Activated naive CD8-positive, alpha-beta T cell treated with anti-CD3 and anti-CD28 coated beads for 36 hours (primary cell): ENCODE results near the gene NRIP3. TPM values are rescaled to one million over a fixed set of nuclear protein-coding genes. Genes with fewer than 3 reads are reported as not detected.

Experiments used
- DNase-seq: peaks from one replicate; pipeline ENCODE4 v3.0.0; 2021
- H3K27ac Mint-ChIP-seq: one replicate; pipeline ENCODE4 v1.8.0; 2022; ENCODE audit warnings: mild to moderate bottlenecking, moderate library complexity, mixed read lengths
- H3K27me3 Mint-ChIP-seq: one replicate; pipeline ENCODE4 v1.8.0; 2022; ENCODE audit warnings: mild to moderate bottlenecking, mixed read lengths
- H3K36me3 Mint-ChIP-seq: one replicate; pipeline ENCODE4 v1.8.0; 2021; ENCODE audit warnings: mild to moderate bottlenecking, mixed read lengths
- H3K4me1 Mint-ChIP-seq: one replicate; pipeline ENCODE4 v1.8.0; 2021; ENCODE audit warnings: mixed read lengths
- H3K4me3 Mint-ChIP-seq: one replicate; pipeline ENCODE4 v1.8.0; 2022; ENCODE audit warnings: mild to moderate bottlenecking, moderate library complexity, mixed read lengths
- H3K9me3 Mint-ChIP-seq: one replicate; pipeline ENCODE4 v1.8.0; 2022; ENCODE audit warnings: mixed read lengths
- total RNA-seq, 2 experiments: library from RNA; stranded (reverse); gene quantifications; one replicate each; pipeline ENCODE4 v1.2.3, GENCODE V29; 2021

Gene NRIP3
- total RNA-seq, 2 experiments from 2014 or later: 0.95 to 1.5 TPM

DNA sequence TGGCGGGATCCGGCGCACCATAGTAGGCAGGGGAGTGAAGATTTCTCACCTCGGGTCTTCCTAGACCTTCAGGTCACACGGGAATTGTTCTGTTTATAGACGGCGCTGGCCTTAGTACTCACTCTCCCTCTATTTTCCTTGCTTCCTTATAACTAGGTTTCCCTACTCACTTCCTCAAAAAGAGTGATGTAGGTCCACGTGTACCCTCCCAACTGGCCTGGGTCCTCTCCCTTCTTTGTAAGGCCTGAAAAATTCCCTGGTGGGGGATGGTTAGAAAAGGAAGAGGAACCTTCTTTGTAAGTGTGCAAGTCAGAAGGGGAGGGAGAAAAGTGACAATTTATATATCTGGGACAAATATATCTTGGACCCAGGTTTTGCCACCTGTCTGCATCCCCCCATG lies 36.6 kb downstream of the NRIP3 start:
- Mint-ChIP-seq H3K27ac (no peak overlapping the region), H3K4me1 (peaks cover 21% of the 10 kb centered on the region), H3K27me3 (no peaks in the 10 kb centered on the region), H3K9me3 (no peaks in the 10 kb centered on the region), H3K4me3 (no peak overlapping the region), H3K36me3 (peaks cover 3% of the 10 kb centered on the region)
- no peak for DNase-seq

DNA sequence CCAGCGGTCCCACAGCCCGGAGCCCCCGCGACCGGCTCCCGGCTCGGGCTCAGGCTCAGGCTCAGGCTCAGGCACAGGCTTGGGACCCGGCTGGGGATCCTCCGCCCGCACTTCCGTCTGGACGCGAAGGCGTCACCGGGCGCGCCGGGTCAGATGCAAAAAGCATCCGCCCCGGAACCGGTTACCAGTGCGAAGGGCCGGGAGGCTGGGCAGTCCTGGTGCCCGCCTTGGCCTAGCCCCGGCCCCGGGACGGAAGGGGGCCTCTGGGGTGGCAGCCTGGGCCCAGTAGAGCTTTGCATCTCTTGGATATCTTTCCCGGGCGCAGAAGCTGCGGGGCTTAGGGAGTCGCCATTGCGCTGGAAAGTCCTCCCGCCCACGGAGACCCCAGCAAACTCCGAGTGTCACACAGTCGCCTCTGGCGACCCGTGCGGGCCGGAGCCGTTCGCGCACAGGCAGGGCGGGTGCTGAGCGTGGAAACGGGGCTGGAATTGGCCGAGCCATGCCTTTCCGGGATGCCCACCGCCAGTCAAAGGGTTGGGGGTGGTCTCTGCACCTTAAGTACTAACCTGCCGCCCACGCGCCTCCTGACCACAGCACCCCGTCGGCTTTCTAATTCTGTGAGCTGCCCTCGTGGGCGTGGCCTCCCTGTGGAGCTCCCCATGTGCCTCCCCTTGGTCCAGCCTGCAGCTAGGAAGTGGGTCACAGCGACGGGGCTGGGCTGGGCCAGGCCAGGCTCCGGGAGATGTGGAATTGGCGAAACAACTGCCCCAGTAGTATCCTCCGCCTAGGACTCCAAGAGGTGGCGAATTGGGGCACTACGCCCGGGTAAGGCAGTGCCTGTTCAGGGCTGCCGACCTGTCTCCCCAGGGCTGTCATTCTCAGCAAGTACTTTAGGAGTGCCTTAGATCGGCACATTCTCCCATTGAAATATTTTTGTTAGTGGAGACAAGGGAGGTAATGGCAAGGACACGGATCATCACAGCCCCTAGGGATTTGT lies 39.2 kb downstream of the NRIP3 start, which contains the start of gene TMEM9B:
TMEM9B (minus strand) TSS at position 119 of the 997 bp plus-strand sequence. CDS start 129 bp downstream, outside the sequence.
- Mint-ChIP-seq H3K4me3 (peak within 1 kb of the TSS; percentile 99), H3K36me3 (peaks cover 3% of the 10 kb centered on the region), H3K27me3 (no peaks in the 10 kb centered on the region), H3K9me3 (no peaks in the 10 kb centered on the region), H3K27ac (peak within 1 kb of the TSS; percentile 93), H3K4me1 (peaks cover 29% of the 10 kb centered on the region)
- DNase-seq: peak; percentile 89

DNA sequence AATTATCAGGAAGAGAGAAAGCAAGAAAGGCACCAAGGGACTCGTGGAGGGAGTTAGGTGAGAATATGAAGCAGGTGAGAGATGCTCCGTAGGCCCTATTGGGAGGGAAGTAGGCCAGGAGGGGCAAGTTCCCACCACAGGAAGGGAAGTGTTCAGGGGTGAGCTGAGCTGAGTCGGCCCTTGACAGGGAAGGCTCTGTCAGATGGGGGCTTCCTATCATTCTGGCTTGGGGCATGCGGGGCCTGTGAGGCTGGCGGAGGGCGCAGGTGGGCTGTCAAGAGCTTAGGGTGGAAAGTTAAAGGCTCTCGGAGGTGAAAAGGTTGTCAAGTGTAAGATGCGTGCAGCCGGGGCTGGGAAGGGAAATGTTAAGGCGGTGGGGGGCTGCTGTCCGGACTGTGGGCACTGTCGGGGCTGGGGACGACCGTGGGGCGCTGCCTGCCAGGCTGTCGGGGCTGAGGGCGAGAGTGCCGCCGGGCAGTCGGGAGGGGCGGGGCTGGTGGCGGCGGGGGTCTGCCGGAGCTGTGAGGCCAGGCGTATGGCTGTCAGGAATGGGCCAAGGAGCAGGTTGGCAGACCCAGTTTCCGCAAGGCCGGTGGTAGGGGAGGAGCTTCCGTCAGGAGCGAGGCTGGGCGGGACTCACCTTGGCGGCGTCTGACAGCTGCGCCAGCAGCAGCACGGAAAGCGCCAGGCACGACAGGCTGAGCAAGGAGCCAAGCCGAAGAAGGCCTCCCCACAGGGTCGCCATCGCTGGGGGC lies 40.1 kb downstream of the NRIP3 start:
- no peaks in the 10 kb centered on the region for H3K9me3 Mint-ChIP-seq
- no peaks in the 10 kb centered on the region for H3K27me3 Mint-ChIP-seq
- H3K36me3 Mint-ChIP-seq: peaks cover 3% of the 10 kb centered on the region
- peak overlapping the region; percentile 92 for H3K27ac Mint-ChIP-seq
- H3K4me1 Mint-ChIP-seq: peaks cover 36% of the 10 kb centered on the region
- DNase-seq: peak; percentile 80
- peak overlapping the region; percentile 99 for H3K4me3 Mint-ChIP-seq

DNA sequence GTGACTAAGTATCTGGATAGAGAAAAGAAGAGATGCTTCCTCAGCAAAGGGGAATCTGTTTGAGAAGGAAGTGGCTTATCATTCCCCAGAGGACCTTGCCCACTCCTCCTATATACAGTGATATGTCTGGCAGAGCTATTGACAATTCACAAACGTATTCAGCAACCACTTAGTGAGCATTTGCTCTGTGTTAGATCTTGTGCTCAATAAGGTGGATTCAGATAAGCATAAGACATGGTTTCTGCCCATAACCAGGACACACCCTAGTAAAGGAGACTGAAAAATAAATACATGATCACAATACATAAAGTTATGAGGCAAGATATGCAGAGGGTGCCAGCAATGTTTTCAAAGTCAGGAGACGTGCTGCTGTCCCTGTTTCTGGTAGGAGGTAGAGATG lies 41.0 kb downstream of the NRIP3 start:
- H3K9me3 Mint-ChIP-seq: no peaks in the 10 kb centered on the region
- peak overlapping the region; percentile 55 for H3K27ac Mint-ChIP-seq
- DNase-seq: no peak
- H3K4me1 Mint-ChIP-seq: peaks cover 36% of the 10 kb centered on the region
- peak overlapping the region; percentile 99 for H3K4me3 Mint-ChIP-seq
- H3K27me3 Mint-ChIP-seq: no peaks in the 10 kb centered on the region
- peaks cover 3% of the 10 kb centered on the region for H3K36me3 Mint-ChIP-seq

DNA sequence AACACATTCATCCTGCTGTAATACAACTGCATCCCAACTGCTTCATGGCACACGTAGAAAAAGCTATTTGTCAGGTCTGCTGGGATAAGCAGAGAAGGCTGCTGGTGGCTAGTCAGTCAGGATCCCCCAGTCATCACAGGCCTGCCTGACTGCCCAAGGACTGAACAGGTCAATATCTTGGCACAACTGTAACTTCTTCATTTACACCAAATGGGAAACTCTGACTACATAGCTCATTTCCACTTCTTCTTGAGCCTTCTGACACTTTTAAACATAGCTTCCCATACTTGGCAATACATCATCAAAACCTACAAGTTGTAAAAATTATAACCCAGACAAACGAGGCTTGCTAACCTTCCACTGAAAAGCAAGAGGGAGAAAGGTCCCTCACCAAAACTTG lies 42.4 kb downstream of the NRIP3 start:
- Mint-ChIP-seq H3K4me3 (no peak overlapping the region), H3K27me3 (no peaks in the 10 kb centered on the region), H3K27ac (peak overlapping the region; percentile 1), H3K36me3 (peaks cover 3% of the 10 kb centered on the region), H3K9me3 (no peaks in the 10 kb centered on the region), H3K4me1 (peaks cover 42% of the 10 kb centered on the region)
- DNase-seq: no peak

DNA sequence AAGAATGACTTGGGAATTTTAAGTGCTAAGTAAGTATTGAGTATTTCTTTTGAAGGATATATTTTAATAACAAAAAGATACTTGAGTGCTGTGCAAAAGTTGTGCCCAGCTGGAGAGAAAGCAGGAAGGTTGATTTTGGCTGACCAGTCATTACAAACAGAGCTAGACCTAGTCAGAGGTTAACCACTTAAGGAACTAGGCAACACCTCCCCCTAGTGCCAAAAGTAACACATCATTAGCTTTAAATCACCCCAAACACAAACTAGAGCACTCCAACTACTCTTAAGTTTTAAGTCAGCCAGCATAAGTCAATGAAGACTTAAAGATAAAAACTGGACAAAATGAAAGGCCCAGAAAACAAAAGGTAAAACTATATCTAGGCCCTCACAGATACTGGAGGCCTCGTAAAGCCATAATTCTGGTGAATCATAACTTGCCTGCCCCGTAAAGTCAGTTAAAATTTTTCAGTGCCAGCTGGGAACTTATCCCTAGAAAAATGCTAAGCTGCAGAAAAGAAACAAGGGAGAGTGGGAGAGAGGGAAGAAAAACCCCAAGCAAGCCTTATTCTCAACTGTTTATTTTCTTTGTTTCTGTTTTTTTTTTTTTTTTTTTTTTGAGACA lies 44.1 kb downstream of the NRIP3 start:
- H3K4me1 Mint-ChIP-seq: peaks cover 36% of the 10 kb centered on the region
- DNase-seq: peak; percentile 11
- H3K4me3 Mint-ChIP-seq: no peak overlapping the region
- no peaks in the 10 kb centered on the region for H3K9me3 Mint-ChIP-seq
- peaks cover 11% of the 10 kb centered on the region for H3K36me3 Mint-ChIP-seq
- peak overlapping the region; percentile 23 for H3K27ac Mint-ChIP-seq
- H3K27me3 Mint-ChIP-seq: no peaks in the 10 kb centered on the region

DNA sequence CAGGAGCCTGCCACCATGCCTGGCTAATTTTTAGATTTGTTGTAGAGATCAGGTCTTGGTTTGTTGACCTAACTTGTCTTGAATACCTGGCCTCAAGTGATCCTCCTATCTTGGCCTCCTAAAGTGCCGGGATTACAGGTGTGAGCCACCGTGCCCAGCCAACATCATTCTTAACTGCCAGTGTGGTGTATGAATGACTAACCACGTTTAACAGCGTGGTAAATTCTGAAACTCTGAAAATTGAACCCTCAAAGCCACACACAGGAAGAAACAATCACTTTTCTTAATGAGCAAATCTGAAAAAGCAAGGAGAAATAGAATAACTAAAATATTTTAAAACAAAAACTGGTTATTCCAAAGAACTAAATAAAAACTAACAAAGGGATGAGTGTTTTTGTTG lies 46.9 kb downstream of the NRIP3 start:
- Mint-ChIP-seq H3K4me1 (peaks cover 25% of the 10 kb centered on the region), H3K27me3 (no peaks in the 10 kb centered on the region), H3K4me3 (no peak overlapping the region), H3K36me3 (peaks cover 14% of the 10 kb centered on the region), H3K27ac (no peak overlapping the region), H3K9me3 (no peaks in the 10 kb centered on the region)
- no peak for DNase-seq

DNA sequence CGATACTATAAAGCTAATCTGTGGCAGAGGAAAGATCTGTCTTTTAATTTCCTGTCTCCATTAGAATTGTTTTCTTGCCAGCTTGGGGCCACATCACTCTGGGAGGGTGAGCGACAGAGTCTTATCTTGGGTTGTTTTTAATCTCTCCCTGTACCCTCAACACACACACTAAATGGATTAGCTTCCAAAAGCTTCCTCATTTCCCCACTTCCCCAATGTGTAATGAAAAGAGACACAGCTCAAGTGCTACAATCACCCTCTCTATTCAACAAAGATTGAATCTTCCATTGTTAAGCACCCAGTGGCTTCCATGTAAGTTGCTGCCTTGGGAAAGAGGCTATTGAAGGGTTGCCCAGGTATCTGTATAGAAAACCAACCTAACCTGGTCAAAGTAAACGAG lies 54.9 kb downstream of the NRIP3 start:
- Mint-ChIP-seq H3K4me3 (no peak overlapping the region), H3K36me3 (peaks cover 16% of the 10 kb centered on the region), H3K27ac (no peak overlapping the region), H3K9me3 (no peaks in the 10 kb centered on the region), H3K4me1 (peaks cover 2% of the 10 kb centered on the region), H3K27me3 (no peaks in the 10 kb centered on the region)
- no peak for DNase-seq

DNA sequence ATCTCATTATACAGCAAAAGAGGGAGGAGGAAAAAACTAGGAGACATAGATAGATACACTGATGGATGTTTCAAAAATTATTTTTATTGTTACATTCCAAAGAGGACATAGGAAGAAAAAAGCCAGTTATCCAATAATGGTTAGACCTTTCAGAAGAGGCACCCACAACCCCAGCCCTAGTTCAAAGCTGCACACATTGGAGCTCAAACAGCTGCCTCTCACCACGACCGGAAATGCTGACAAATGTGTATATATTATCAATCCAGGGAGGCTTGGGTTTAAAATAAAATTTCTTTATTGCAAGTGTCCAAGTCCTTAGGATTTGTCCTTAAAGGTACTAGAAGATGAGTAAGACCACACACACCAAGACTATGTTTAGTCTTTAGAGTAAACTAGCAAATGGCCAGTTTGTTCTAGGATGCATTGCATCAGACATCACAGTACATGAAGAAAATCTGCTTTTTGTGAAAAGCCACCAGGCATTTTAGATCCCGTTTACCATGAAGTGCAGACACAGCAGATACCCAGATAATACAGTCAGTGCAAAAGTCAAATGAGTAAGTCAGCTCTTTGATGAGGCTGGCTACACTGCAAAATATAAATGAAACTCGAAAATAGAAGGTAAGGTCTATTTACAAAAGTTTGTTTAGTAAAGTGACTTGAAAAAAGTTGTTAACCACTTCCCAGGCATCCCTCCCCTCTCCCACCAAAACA lies 56.4 kb downstream of the NRIP3 start:
- H3K9me3 Mint-ChIP-seq: no peaks in the 10 kb centered on the region
- no peak overlapping the region for H3K4me3 Mint-ChIP-seq
- peaks cover 2% of the 10 kb centered on the region for H3K4me1 Mint-ChIP-seq
- no peak overlapping the region for H3K27ac Mint-ChIP-seq
- peaks cover 13% of the 10 kb centered on the region for H3K36me3 Mint-ChIP-seq
- H3K27me3 Mint-ChIP-seq: no peaks in the 10 kb centered on the region
- no peak for DNase-seq

DNA sequence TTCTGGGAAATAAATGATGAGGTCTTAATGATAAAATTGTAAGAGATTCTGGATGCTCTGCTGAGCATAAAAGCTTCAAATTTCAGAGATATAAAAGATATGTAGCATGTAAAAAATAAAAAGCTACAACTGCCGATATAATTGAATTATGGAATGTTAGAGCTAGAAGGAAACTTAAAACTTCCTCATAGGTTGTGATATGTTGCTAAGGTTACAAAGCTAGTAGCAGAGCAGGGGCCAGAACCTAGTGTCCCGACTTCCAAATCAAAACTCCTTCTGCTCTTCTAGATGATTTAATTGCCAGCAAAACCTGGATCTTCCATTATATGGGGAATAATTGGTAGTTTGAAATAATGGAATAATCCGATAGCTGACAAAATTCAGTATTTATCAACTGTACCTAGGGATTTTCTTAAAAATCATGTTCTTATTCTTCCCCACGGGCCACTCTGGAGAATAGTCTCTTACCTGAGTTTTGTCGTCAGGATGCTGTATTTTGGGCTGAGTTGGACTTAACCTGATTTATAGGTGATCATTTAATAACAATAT lies 61.2 kb downstream of the NRIP3 start, which contains the start of gene ASCL3:
ASCL3 (minus strand) TSS at position 499 of the 549 bp plus-strand sequence. CDS start 4,855 bp downstream, outside the sequence.
- Mint-ChIP-seq H3K27ac (no peak within 1 kb of the TSS), H3K36me3 (peaks cover 7% of the 10 kb centered on the region), H3K4me3 (no peak within 1 kb of the TSS), H3K27me3 (peaks cover 13% of the 10 kb centered on the region), H3K9me3 (no peaks in the 10 kb centered on the region), H3K4me1 (no peaks in the 10 kb centered on the region)
- no peak for DNase-seq

DNA sequence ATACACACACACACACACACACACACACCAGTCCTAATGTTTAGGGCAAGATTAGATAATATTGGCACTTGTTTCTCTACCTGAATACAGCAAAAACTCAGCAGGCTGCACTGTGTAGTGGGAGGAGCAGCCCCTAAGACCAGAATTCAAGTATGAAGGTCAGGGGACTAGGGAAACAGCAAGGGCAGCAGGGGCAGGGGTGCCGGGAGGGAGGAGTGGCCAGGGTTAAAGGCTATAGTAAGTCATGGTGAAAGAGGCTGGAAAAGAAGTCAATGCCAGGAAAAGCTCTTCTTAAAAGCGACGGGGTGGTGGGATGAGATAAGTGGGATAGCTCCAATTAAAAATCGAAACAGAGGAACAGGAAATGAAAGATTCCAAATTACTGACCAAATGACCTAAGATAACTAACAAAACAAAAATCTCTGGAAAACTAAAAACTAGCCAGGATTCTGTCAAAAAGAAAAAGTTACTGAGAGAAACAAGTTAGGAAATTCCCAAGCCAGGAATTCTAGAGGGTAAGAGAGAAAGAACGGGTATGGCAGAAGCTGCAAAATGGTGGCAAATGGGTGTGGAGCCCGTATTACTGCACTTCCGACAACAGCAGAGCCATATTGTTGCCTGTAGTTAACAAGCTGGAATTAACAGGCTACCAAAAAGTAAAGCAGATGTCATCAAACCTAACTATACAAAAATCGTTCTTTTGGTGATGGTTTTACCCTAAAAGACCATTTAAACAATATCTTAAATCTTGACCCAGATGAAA lies 62.3 kb downstream of the NRIP3 start:
- no peaks in the 10 kb centered on the region for H3K9me3 Mint-ChIP-seq
- H3K27ac Mint-ChIP-seq: no peak overlapping the region
- no peak for DNase-seq
- no peaks in the 10 kb centered on the region for H3K36me3 Mint-ChIP-seq
- H3K27me3 Mint-ChIP-seq: peaks cover 13% of the 10 kb centered on the region
- H3K4me1 Mint-ChIP-seq: peaks cover 3% of the 10 kb centered on the region
- no peak overlapping the region for H3K4me3 Mint-ChIP-seq

DNA sequence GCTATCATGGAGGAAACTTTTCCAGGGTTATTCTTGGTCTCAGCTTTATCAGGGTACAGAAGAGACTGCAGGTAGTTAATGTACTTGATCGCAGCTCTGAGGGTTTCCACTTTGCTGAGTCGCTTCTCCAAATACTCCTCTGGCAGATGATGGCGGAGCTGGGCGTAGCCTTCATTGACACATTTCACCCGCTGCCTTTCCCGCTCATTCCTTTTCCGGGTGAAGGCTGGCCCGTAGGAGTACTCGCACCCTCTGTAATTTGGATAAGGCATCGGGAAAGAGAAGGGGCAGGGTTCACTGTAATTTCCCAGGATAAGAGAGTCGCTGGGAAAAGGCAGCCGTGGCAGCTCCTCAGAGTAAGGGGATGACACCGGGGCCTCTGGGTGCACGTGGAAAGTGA lies 66.1 kb downstream of the NRIP3 start:
- H3K36me3 Mint-ChIP-seq: no peaks in the 10 kb centered on the region
- DNase-seq: no peak
- H3K4me3 Mint-ChIP-seq: no peak overlapping the region
- H3K9me3 Mint-ChIP-seq: no peaks in the 10 kb centered on the region
- H3K27me3 Mint-ChIP-seq: peaks cover 13% of the 10 kb centered on the region
- H3K4me1 Mint-ChIP-seq: peaks cover 3% of the 10 kb centered on the region
- no peak overlapping the region for H3K27ac Mint-ChIP-seq

DNA sequence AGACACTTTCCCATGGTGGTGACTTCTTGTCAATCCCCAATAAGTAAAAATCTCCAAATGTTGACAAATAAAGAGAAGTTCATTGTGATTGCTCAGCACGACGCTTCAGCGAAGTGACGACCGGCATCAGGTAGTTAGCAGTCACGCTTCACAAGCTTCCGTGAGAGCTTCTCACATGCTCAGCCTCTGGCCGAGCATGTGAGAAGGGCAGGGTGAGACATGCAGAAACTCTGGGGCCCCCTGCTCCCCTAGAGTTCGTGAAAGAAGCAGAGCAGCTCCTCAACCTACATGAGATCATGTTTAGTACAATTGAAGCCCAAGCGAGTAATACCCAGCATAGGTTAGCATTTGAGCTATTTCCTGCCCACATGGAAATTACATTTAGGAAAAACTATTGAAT lies 66.6 kb downstream of the NRIP3 start:
- Mint-ChIP-seq H3K27me3 (peaks cover 13% of the 10 kb centered on the region), H3K36me3 (no peaks in the 10 kb centered on the region), H3K4me1 (peaks cover 3% of the 10 kb centered on the region), H3K9me3 (no peaks in the 10 kb centered on the region), H3K27ac (no peak overlapping the region), H3K4me3 (no peak overlapping the region)
- DNase-seq: no peak
